ENCODE data around the gene BRCA1. TPM values are rescaled to one million over a fixed set of nuclear protein-coding genes. Genes with fewer than 3 reads are reported as not detected.
"Not testable (repeated sequence)": the region's sequence is repeated elsewhere in the genome, so short reads cannot be mapped to it uniquely, and the experiment has no call there.

Gene BRCA1
- total RNA-seq, 1 donor from 2014 or later: 6.0 TPM

DNA sequence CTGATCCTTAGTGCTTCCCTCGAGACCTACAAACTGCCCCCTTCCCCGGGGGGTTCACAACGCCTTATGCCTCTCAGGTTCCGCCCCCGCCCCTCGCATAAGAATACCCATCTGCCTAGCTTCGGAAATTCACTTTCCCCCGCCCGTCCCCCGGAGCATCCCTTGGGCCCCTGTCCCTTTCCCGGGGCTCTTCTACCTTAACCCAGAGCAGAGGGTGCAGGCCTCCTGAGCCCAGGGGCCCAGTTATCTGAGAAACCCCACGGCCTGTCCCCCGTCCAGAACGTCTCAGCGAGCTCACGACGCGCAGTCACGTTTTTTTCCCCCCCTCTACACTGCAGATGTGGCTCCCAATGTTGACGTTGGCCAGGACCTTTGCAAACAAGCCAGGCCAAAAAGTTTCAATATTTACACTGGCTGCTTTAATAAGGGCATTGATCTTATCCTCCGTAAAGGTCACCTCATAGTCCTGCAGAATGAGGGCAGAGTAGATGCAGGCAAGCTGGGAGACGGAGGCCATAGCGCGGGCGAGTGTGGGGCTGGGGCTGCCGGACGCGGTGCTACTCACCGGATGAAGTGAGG, 44.5 kb upstream of the BRCA1 start:
- TF ChIP-seq EZH2 (IDR thresholded peaks at IDR 0.05; ENCODE audit: insufficient read depth, low read length): no peak
- TF ChIP-seq, protein P1, sequence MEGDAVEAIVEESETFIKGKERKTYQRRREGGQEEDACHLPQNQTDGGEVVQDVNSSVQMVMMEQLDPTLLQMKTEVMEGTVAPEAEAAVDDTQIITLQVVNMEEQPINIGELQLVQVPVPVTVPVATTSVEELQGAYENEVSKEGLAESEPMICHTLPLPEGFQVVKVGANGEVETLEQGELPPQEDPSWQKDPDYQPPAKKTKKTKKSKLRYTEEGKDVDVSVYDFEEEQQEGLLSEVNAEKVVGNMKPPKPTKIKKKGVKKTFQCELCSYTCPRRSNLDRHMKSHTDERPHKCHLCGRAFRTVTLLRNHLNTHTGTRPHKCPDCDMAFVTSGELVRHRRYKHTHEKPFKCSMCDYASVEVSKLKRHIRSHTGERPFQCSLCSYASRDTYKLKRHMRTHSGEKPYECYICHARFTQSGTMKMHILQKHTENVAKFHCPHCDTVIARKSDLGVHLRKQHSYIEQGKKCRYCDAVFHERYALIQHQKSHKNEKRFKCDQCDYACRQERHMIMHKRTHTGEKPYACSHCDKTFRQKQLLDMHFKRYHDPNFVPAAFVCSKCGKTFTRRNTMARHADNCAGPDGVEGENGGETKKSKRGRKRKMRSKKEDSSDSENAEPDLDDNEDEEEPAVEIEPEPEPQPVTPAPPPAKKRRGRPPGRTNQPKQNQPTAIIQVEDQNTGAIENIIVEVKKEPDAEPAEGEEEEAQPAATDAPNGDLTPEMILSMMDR (IDR thresholded peaks at IDR 0.05; ENCODE audit: insufficient read depth, low read depth, low read length): no peak
- Histone ChIP-seq H3K9me3 (ENCODE audit: insufficient read depth, low read depth, low read length) (no peaks in the 10 kb centered on the region), H3K79me2 (ENCODE audit: insufficient read depth, low read length) (peaks cover 28% of the 10 kb centered on the region), H3K4me1 (ENCODE audit: insufficient read depth, low read length) (peaks cover 14% of the 10 kb centered on the region), H3K27me3 (ENCODE audit: insufficient read depth, low read length) (no peaks in the 10 kb centered on the region), H3K4me2 (ENCODE audit: low read length) (peak overlapping the region; percentile 95), H3K36me3 (ENCODE audit: insufficient read depth, low read length) (no peaks in the 10 kb centered on the region), H3K4me3 (ENCODE audit: insufficient read depth, low read depth, low read length) (peak overlapping the region; percentile 90), H3K27ac (ENCODE audit: low read depth, low read length) (peak overlapping the region; percentile 94), H4K20me1 (ENCODE audit: insufficient read depth, low read length) (no peaks in the 10 kb centered on the region), H3K9ac (ENCODE audit: low read length) (peak overlapping the region; percentile 92), H2AFZ (ENCODE audit: low read depth, low read length) (peak overlapping the region; percentile 90)
- Mint-ChIP-seq H3K4me1 (ENCODE audit: low read depth, unreplicated experiment) (peaks cover 10% of the 10 kb centered on the region), H3K27ac (ENCODE audit: unreplicated experiment) (no peak overlapping the region), H3K9me3 (ENCODE audit: unreplicated experiment) (no peaks in the 10 kb centered on the region), H3K27me3 (ENCODE audit: low read depth, unreplicated experiment) (no peaks in the 10 kb centered on the region), H3K4me3 (ENCODE audit: unreplicated experiment) (no peak overlapping the region), H3K36me3 (ENCODE audit: low read depth, unreplicated experiment) (peaks cover 3% of the 10 kb centered on the region)
- DNase-seq (ENCODE audit: low read depth): no peak
- FAIRE-seq: no peak

DNA sequence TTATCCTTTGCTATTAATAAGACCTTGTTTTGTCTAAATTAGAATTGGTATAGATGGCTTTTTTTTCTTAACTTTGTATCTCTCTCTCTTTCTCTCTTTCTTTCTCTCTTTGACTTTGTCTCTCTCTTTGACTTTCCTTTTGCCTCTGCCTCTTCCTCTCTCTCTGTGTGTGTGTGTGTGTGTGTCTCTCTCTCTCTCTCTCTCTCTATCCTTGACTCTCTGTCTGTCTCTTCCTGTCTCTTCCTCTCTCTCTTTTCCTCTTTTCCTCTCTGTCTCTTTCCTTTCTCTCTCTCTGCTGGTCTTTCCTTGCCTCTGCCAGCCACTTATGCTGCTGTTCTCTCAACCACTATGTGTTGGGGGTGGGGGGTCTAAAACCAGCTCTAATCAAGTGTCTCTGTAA, 40.8 kb upstream of the BRCA1 start:
- H3K4me3 ChIP-seq (ENCODE audit: insufficient read depth, low read depth, low read length); FAIRE-seq; H3K9me3 Mint-ChIP-seq (ENCODE audit: unreplicated experiment); H3K27me3 ChIP-seq (ENCODE audit: insufficient read depth, low read length); H3K4me2 ChIP-seq (ENCODE audit: low read length); H3K4me1 Mint-ChIP-seq (ENCODE audit: low read depth, unreplicated experiment); DNase-seq (ENCODE audit: low read depth); H3K36me3 ChIP-seq (ENCODE audit: insufficient read depth, low read length); H2AFZ ChIP-seq (ENCODE audit: low read depth, low read length); H3K9me3 ChIP-seq (ENCODE audit: insufficient read depth, low read depth, low read length); H3K27ac Mint-ChIP-seq (ENCODE audit: unreplicated experiment); H3K27me3 Mint-ChIP-seq (ENCODE audit: low read depth, unreplicated experiment); H3K4me3 Mint-ChIP-seq (ENCODE audit: unreplicated experiment); H3K27ac ChIP-seq (ENCODE audit: low read depth, low read length); H3K36me3 Mint-ChIP-seq (ENCODE audit: low read depth, unreplicated experiment); H3K4me1 ChIP-seq (ENCODE audit: insufficient read depth, low read length); H4K20me1 ChIP-seq (ENCODE audit: insufficient read depth, low read length); H3K9ac ChIP-seq (ENCODE audit: low read length): not testable (repeated sequence)
- peaks cover 17% of the 10 kb centered on the region for H3K79me2 ChIP-seq (ENCODE audit: insufficient read depth, low read length)

DNA sequence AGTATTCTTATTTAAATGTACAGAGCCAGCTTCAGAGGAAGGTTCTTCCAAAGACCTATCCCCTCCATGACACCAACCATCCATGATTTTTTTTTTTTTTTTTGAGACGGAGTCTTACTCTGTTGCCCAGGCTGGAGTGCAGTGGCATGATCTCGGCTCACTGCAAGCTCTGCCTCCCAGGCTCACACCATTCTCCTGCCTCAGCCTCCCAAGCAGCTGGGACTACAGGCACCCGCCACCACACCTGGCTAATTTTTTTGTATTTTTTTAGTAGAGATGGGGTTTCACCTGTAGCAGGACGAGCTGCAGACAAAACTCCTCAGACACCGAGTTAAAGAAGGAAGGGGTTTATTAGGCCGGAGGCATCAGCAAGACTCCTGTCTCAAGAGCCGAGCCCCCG, 34.8 kb upstream of the BRCA1 start:
- H3K36me3 Mint-ChIP-seq (ENCODE audit: low read depth, unreplicated experiment); H3K4me1 Mint-ChIP-seq (ENCODE audit: low read depth, unreplicated experiment); H3K4me3 Mint-ChIP-seq (ENCODE audit: unreplicated experiment); H3K27ac Mint-ChIP-seq (ENCODE audit: unreplicated experiment); H3K27me3 ChIP-seq (ENCODE audit: insufficient read depth, low read length); H3K4me2 ChIP-seq (ENCODE audit: low read length); H3K27ac ChIP-seq (ENCODE audit: low read depth, low read length); H3K27me3 Mint-ChIP-seq (ENCODE audit: low read depth, unreplicated experiment); H3K4me1 ChIP-seq (ENCODE audit: insufficient read depth, low read length); H3K36me3 ChIP-seq (ENCODE audit: insufficient read depth, low read length); H3K9ac ChIP-seq (ENCODE audit: low read length); FAIRE-seq; DNase-seq (ENCODE audit: low read depth); H3K4me3 ChIP-seq (ENCODE audit: insufficient read depth, low read depth, low read length); H4K20me1 ChIP-seq (ENCODE audit: insufficient read depth, low read length); H3K79me2 ChIP-seq (ENCODE audit: insufficient read depth, low read length); H2AFZ ChIP-seq (ENCODE audit: low read depth, low read length); H3K9me3 ChIP-seq (ENCODE audit: insufficient read depth, low read depth, low read length); H3K9me3 Mint-ChIP-seq (ENCODE audit: unreplicated experiment): not testable (repeated sequence)

DNA sequence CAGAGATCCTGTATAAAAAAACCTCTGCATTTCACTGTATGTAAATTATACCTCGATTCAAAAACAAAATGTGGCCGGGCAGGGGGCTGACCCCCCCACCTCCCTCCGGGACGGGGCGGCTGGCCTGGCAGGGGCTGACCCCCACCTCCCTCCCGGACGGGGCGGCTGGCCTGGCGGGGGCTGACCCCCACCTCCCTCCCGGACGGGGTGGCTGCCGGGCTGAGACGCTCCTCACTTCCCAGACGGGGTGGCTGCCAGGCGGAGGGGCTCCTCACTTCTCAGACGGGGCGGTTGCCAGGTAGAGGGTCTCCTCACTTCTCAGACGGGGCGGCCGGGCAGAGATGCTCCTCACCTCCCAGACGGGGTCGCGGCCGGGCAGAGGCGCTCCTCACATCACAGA, 34.1 kb upstream of the BRCA1 start:
- H3K36me3 ChIP-seq (ENCODE audit: insufficient read depth, low read length); DNase-seq (ENCODE audit: low read depth); H3K27ac ChIP-seq (ENCODE audit: low read depth, low read length); H3K9me3 Mint-ChIP-seq (ENCODE audit: unreplicated experiment); H3K4me1 ChIP-seq (ENCODE audit: insufficient read depth, low read length); H3K4me2 ChIP-seq (ENCODE audit: low read length); H3K4me3 ChIP-seq (ENCODE audit: insufficient read depth, low read depth, low read length); H3K4me3 Mint-ChIP-seq (ENCODE audit: unreplicated experiment); H2AFZ ChIP-seq (ENCODE audit: low read depth, low read length); H3K9me3 ChIP-seq (ENCODE audit: insufficient read depth, low read depth, low read length); H3K79me2 ChIP-seq (ENCODE audit: insufficient read depth, low read length); H3K27me3 Mint-ChIP-seq (ENCODE audit: low read depth, unreplicated experiment); H3K4me1 Mint-ChIP-seq (ENCODE audit: low read depth, unreplicated experiment); H4K20me1 ChIP-seq (ENCODE audit: insufficient read depth, low read length); H3K9ac ChIP-seq (ENCODE audit: low read length); FAIRE-seq; H3K27me3 ChIP-seq (ENCODE audit: insufficient read depth, low read length); H3K36me3 Mint-ChIP-seq (ENCODE audit: low read depth, unreplicated experiment); H3K27ac Mint-ChIP-seq (ENCODE audit: unreplicated experiment): not testable (repeated sequence)

Measured in astrocyte (in vitro differentiated cells and primary cell).